Lower leg skin (tissue), 4 donors: ENCODE measurements around the gene GPR162. TPM values are rescaled to one million over a fixed set of nuclear protein-coding genes. Genes with fewer than 3 reads are reported as not detected.
A peak's percentile ranks its signal among the peaks of the same experiment; 100 is the strongest.

Source experiments
- DNase-seq, 2 donors: peaks; one replicate each; pipeline ENCODE4 v3.0.0-alpha.2; 2019; ENCODE audit warnings: low spot score in 2 of 2
- H3K4me3 ChIP-seq: fragments of 200-600 bp; sonication (generic); 2 replicates; pipeline ENCODE4 v1.5.1; 2017; ENCODE audit warnings: mild to moderate bottlenecking, low read depth; ENCODE audit not compliant: poor library complexity, severe bottlenecking
- CTCF ChIP-seq, 3 donors: fragments of 450-650 bp; IDR thresholded peaks; one replicate each; pipeline ENCODE4 v1.5.1; 2016; ENCODE audit warnings: antibody characterized with exemption in 3 of 3, mild to moderate bottlenecking in 3 of 3, moderate library complexity in 2 of 3
- POLR2A ChIP-seq, 2 donors: fragments of 450-650 bp; IDR thresholded peaks; one replicate each; pipeline ENCODE4 v1.6.1; 2016 to 2017; ENCODE audit warnings: antibody characterized with exemption in 2 of 2, mild to moderate bottlenecking in 1 of 2, moderate library complexity in 1 of 2
- WGBS, 2 donors: methylation state at CpG; one replicate each; pipeline ENCODE4 v1.1.5; 2018; 5-methylcytosine and 5-hydroxymethylcytosine counted together
- intact Hi-C: fragments of 100-400 bp; cut with DNase I; formaldehyde crosslinking; loops from one replicate; pipeline ENCODE4 v1.15.0; 2023; ENCODE audit warnings: low total_unique reads
- total RNA-seq, 4 donors: library from RNA; depleted of rRNA; stranded (reverse); fragments of >200 nt; gene quantifications; one replicate each; pipeline ENCODE4 v1.1.0, GENCODE V29; 2016

GPR162 gene
- total RNA-seq, 4 donors from 2014 or later = 0.65 to 1.4 (median 1.3) TPM; not detected in 1

GRCh38 chr12:6817098-6817497, 4.5 kb upstream of the GPR162 start:
- no peak for TF ChIP-seq POLR2A (IDR thresholded peaks at IDR 0.05)
- no peak overlapping the region for H3K4me3 ChIP-seq
- 85 to 89% methylated on average over 7 to 8 of the region's 8 CpGs for WGBS, 2 donors
- DNase-seq = no peak
- intact Hi-C loops = loop anchor here (5.0 kb wide), 1 partner anchor 80 kb away; no protein-coding TSS in a partner anchor

- no peak overlapping the region for H3K4me3 ChIP-seq
- no peak for TF ChIP-seq POLR2A (IDR thresholded peaks at IDR 0.05)
- TF ChIP-seq CTCF (IDR thresholded peaks at IDR 0.05) = peak in 1 of 3 donors; percentile 59
- DNase-seq = no peak
- intact Hi-C loops = loop anchor here (5.0 kb wide), 1 partner anchor 80 kb away; no protein-coding TSS in a partner anchor
- 80 to 94% methylated on average over 20 of the region's 20 CpGs for WGBS, 2 donors
Measured at GRCh38 chr12:6817662-6818157, 3.9 kb upstream of the GPR162 start.

GRCh38 chr12:6818222-6818621, 3.4 kb upstream of the GPR162 start:
- 70 to 88% methylated on average over 9 to 10 of the region's 10 CpGs for WGBS, 2 donors
- DNase-seq = no peak
- intact Hi-C loops = loop anchor here (5.0 kb wide), 1 partner anchor 81 kb away; no protein-coding TSS in a partner anchor

GRCh38 chr12:6818645-6819044, 3.0 kb upstream of the GPR162 start:
- no peak overlapping the region for H3K4me3 ChIP-seq
- 80 to 86% methylated on average over 5 of the region's 5 CpGs for WGBS, 2 donors
- no peak for DNase-seq
- intact Hi-C loops = loop anchor here (5.0 kb wide), 1 partner anchor 81 kb away; no protein-coding TSS in a partner anchor
- TF ChIP-seq POLR2A (IDR thresholded peaks at IDR 0.05) (no peak), CTCF (IDR thresholded peaks at IDR 0.05) (no peak)

More at GRCh38 chr12:6818222-6818621, 3.4 kb upstream of the GPR162 start:
- no peak overlapping the region for H3K4me3 ChIP-seq
- TF ChIP-seq CTCF (IDR thresholded peaks at IDR 0.05) = no peak
- no peak for TF ChIP-seq POLR2A (IDR thresholded peaks at IDR 0.05)

GRCh38 chr12:6819106-6820030, 2.3 kb upstream of the GPR162 start:
- no peak overlapping the region for H3K4me3 ChIP-seq
- WGBS, 2 donors = 78 to 86% methylated on average over 13 of the region's 13 CpGs
- intact Hi-C loops = loop anchor here (5.0 kb wide), 1 partner anchor 82 kb away; no protein-coding TSS in a partner anchor
- TF ChIP-seq CTCF (IDR thresholded peaks at IDR 0.05) (no peak), POLR2A (IDR thresholded peaks at IDR 0.05) (no peak)
- no peak for DNase-seq

- intact Hi-C loops = no loop called here
- DNase-seq = no peak
- TF ChIP-seq POLR2A (IDR thresholded peaks at IDR 0.05) (no peak), CTCF (IDR thresholded peaks at IDR 0.05) (no peak)
- 85 to 88% methylated on average over 5 of the region's 5 CpGs for WGBS, 2 donors
- no peak overlapping the region for H3K4me3 ChIP-seq
Measured at GRCh38 chr12:6820166-6820565, 1.5 kb upstream of the GPR162 start.
